Neural progenitor cell (in vitro differentiated cells): ENCODE data around the gene BBS1.

Experiments used
- EZH2 ChIP-seq: fragments of 200-600 bp; sonication (generic); IDR thresholded peaks from 2 replicates; pipeline ENCODE4 v1.6.1; 2017; ENCODE audit warnings: antibody characterized with exemption, mild to moderate bottlenecking, moderate library complexity
- EZH2phosphoT487 ChIP-seq: fragments of 200-600 bp; sonication (generic); IDR thresholded peaks from 2 replicates; pipeline ENCODE4 v1.6.1; 2017; ENCODE audit warnings: antibody characterized with exemption
- TF ChIP-seq, protein P1 (sequence below): fragments of 200-600 bp; sonication (generic); IDR thresholded peaks from 2 replicates; pipeline ENCODE4 v1.5.1; 2017; ENCODE audit warnings: antibody characterized with exemption, mild to moderate bottlenecking

DNA sequence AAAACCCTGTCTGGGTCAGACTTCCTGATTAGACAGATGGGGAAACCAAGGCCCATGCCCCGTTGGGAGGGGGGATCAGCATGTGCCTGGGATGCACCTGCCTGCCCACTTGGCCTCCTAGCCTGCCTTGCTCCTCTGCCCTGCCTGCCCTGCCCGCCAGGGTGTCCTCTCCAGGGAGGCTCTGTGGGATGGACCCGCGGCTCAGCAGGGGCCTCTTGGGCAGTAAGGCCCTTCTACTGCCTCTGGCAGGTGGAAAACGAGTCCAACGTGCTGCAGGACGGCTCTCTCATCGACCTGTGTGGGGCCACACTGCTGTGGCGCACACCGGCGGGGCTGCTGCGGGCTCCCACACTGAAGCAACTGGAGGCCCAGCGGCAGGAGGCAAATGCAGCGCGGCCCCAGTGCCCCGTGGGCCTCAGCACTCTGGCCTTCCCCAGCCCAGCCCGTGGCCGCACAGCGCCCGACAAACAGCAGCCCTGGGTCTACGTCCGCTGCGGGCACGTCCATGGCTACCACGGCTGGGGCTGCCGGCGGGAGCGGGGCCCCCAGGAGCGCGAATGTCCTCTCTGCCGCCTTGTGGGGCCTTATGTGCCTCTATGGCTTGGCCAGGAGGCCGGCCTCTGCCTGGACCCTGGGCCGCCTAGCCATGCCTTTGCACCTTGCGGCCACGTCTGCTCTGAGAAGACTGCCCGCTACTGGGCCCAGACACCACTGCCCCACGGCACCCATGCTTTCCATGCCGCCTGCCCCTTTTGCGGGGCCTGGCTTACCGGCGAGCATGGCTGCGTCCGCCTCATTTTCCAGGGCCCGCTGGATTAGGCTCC lies 34.9 kb upstream of the BBS1 start:
- TF ChIP-seq, protein P1, sequence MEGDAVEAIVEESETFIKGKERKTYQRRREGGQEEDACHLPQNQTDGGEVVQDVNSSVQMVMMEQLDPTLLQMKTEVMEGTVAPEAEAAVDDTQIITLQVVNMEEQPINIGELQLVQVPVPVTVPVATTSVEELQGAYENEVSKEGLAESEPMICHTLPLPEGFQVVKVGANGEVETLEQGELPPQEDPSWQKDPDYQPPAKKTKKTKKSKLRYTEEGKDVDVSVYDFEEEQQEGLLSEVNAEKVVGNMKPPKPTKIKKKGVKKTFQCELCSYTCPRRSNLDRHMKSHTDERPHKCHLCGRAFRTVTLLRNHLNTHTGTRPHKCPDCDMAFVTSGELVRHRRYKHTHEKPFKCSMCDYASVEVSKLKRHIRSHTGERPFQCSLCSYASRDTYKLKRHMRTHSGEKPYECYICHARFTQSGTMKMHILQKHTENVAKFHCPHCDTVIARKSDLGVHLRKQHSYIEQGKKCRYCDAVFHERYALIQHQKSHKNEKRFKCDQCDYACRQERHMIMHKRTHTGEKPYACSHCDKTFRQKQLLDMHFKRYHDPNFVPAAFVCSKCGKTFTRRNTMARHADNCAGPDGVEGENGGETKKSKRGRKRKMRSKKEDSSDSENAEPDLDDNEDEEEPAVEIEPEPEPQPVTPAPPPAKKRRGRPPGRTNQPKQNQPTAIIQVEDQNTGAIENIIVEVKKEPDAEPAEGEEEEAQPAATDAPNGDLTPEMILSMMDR, result no peak
- no peak for TF ChIP-seq EZH2
- TF ChIP-seq EZH2phosphoT487, result no peak
